HG02840 (cell line): ENCODE measurements around the gene SETD4.

Experiments used
- ATAC-seq: cut with Tn5 transposase; IDR thresholded peaks from one replicate; pipeline ENCODE4 v1.9.1; 2021; ENCODE audit warnings: mild to moderate bottlenecking, moderate library complexity, moderate number of reproducible peaks; ENCODE audit not compliant: unreplicated experiment, low FRiP score

The SETD4 gene

GRCh38 chr21:36052860-36053714 lies 7.2 kb downstream of the SETD4 start:
- no peak for ATAC-seq

GRCh38 chr21:36048357-36048756 lies 12.0 kb downstream of the SETD4 start:
- no peak for ATAC-seq

- no peak for ATAC-seq
Observed at GRCh38 chr21:36047139-36047538, 13.2 kb downstream of the SETD4 start.

- no peak for ATAC-seq
Observed at GRCh38 chr21:36045993-36046392, 14.3 kb downstream of the SETD4 start.

- no peak for ATAC-seq
Observed at GRCh38 chr21:36044056-36044455, 16.3 kb downstream of the SETD4 start.

- no peak for ATAC-seq
Observed at GRCh38 chr21:36041910-36042309, 18.4 kb downstream of the SETD4 start.

- no peak for ATAC-seq
Observed at GRCh38 chr21:36040389-36040788, 19.9 kb downstream of the SETD4 start.

- no peak for ATAC-seq
Observed at GRCh38 chr21:36039861-36040260, 20.5 kb downstream of the SETD4 start.

GRCh38 chr21:36038701-36039497 lies 21.4 kb downstream of the SETD4 start:
- ATAC-seq: no peak

- ATAC-seq: no peak
Observed at GRCh38 chr21:36035381-36035791, 24.9 kb downstream of the SETD4 start.

- no peak for ATAC-seq
Observed at GRCh38 chr21:36034211-36034913, 26.0 kb downstream of the SETD4 start.

- ATAC-seq: no peak
Observed at GRCh38 chr21:36032647-36033406, 27.5 kb downstream of the SETD4 start.

GRCh38 chr21:36030581-36031189 lies 29.6 kb downstream of the SETD4 start:
- no peak for ATAC-seq

GRCh38 chr21:36029309-36029708 lies 31.0 kb downstream of the SETD4 start:
- ATAC-seq: no peak

- no peak for ATAC-seq
Observed at GRCh38 chr21:36028127-36029069, 31.9 kb downstream of the SETD4 start.

- ATAC-seq: no peak
Observed at GRCh38 chr21:36027347-36027746, 33.0 kb downstream of the SETD4 start.

GRCh38 chr21:36024782-36025181 lies 35.5 kb downstream of the SETD4 start:
- ATAC-seq: no peak

GRCh38 chr21:36023092-36023480 lies 37.2 kb downstream of the SETD4 start:
- no peak for ATAC-seq
